ENCODE data around the gene NUP153. TPM values are rescaled to one million over a fixed set of nuclear protein-coding genes. Genes with fewer than 3 reads are reported as not detected.

The NUP153 gene
- polyA plus RNA-seq, 1 donor from 2014 or later: 20.6 TPM

DNA sequence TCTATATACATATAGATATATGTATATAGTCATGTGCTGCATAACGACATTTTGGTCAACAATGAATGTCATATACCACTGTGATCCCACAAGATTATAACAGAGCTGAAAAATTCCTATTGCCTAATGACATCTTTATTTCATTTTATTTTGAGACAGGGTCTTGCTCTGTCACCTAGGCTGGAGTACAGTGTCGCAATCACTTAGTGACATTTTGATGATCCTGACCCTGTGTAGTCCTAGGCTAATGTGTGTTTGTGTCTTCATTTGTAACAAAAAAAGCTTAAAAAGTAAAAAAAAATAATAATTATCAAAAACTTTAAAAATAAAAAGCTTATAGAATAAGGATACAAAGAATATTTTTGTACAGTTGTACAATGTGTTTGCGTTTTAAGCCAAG, 110.6 kb downstream of the NUP153 start:
- Histone ChIP-seq H3K9me2 (ENCODE audit: insufficient read depth, low read length) (no peaks in the 10 kb centered on the region), H3K4me3 (ENCODE audit: low read length) (no peak overlapping the region), H3K36me3 (ENCODE audit: insufficient read depth, low read length) (no peaks in the 10 kb centered on the region), H3K79me2 (replicated peaks; ENCODE audit: insufficient read depth, low read length) (peaks cover 2% of the 10 kb centered on the region), H3F3A (ENCODE audit: insufficient read depth, low read length, poor library complexity, severe bottlenecking) (no peaks in the 10 kb centered on the region), H3K9ac (ENCODE audit: low read length) (no peak overlapping the region), H3K4me2 (ENCODE audit: low read length) (no peak overlapping the region), H3K27ac (ENCODE audit: low read length) (no peak overlapping the region), H4K20me1 (ENCODE audit: insufficient read depth) (no peaks in the 10 kb centered on the region), H3K9me3 (ENCODE audit: low read length) (no peaks in the 10 kb centered on the region), H3K27me3 (ENCODE audit: insufficient read depth, low read depth, low read length) (no peaks in the 10 kb centered on the region), H2AFZ (ENCODE audit: low read depth, low read length) (no peak overlapping the region)
- TF ChIP-seq EZH2 (IDR thresholded peaks at IDR 0.05; ENCODE audit: borderline replicate concordance, insufficient read depth, low read length, poor library complexity, severe bottlenecking) (no peak), MXI1 (conservative IDR thresholded peaks at IDR 0.05; ENCODE audit: poor library complexity, severe bottlenecking) (no peak), TAF1 (IDR thresholded peaks at IDR 0.05; ENCODE audit: low read depth) (no peak), POLR2AphosphoS5 (IDR thresholded peaks at IDR 0.05) (no peak), RAD21 (conservative IDR thresholded peaks at IDR 0.05) (no peak), SMC3 (conservative IDR thresholded peaks at IDR 0.05; ENCODE audit: poor library complexity) (no peak), EP300 (conservative IDR thresholded peaks at IDR 0.05; ENCODE audit: poor library complexity, severe bottlenecking) (no peak)
- TF ChIP-seq, protein P1, sequence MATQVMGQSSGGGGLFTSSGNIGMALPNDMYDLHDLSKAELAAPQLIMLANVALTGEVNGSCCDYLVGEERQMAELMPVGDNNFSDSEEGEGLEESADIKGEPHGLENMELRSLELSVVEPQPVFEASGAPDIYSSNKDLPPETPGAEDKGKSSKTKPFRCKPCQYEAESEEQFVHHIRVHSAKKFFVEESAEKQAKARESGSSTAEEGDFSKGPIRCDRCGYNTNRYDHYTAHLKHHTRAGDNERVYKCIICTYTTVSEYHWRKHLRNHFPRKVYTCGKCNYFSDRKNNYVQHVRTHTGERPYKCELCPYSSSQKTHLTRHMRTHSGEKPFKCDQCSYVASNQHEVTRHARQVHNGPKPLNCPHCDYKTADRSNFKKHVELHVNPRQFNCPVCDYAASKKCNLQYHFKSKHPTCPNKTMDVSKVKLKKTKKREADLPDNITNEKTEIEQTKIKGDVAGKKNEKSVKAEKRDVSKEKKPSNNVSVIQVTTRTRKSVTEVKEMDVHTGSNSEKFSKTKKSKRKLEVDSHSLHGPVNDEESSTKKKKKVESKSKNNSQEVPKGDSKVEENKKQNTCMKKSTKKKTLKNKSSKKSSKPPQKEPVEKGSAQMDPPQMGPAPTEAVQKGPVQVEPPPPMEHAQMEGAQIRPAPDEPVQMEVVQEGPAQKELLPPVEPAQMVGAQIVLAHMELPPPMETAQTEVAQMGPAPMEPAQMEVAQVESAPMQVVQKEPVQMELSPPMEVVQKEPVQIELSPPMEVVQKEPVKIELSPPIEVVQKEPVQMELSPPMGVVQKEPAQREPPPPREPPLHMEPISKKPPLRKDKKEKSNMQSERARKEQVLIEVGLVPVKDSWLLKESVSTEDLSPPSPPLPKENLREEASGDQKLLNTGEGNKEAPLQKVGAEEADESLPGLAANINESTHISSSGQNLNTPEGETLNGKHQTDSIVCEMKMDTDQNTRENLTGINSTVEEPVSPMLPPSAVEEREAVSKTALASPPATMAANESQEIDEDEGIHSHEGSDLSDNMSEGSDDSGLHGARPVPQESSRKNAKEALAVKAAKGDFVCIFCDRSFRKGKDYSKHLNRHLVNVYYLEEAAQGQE (IDR thresholded peaks at IDR 0.05; ENCODE audit: borderline replicate concordance): no peak
- TF ChIP-seq, protein P2, sequence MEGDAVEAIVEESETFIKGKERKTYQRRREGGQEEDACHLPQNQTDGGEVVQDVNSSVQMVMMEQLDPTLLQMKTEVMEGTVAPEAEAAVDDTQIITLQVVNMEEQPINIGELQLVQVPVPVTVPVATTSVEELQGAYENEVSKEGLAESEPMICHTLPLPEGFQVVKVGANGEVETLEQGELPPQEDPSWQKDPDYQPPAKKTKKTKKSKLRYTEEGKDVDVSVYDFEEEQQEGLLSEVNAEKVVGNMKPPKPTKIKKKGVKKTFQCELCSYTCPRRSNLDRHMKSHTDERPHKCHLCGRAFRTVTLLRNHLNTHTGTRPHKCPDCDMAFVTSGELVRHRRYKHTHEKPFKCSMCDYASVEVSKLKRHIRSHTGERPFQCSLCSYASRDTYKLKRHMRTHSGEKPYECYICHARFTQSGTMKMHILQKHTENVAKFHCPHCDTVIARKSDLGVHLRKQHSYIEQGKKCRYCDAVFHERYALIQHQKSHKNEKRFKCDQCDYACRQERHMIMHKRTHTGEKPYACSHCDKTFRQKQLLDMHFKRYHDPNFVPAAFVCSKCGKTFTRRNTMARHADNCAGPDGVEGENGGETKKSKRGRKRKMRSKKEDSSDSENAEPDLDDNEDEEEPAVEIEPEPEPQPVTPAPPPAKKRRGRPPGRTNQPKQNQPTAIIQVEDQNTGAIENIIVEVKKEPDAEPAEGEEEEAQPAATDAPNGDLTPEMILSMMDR (IDR thresholded peaks at IDR 0.05; ENCODE audit: poor library complexity, severe bottlenecking): no peak

DNA sequence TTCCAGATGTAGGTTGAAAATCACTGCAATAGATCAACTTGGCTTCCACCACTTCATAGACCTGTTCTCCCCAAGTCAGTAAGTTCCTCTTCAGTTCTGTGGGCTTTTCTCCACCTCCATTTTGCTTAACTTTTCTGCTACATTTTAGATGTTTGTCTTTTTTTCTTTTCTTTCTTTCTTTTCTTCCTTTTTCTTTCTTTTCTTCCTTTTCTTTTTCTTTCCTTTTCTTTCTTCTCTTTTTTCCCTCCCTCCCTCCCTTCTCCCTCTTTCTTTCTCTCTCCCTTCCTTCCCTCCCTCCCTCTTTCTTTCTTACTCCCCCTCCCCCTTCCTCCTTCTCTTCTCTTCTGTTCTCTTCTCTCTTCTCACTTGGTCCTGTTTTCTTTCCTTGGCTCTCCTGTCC, 113.5 kb downstream of the NUP153 start:
- Histone ChIP-seq H3K27ac (ENCODE audit: low read length) (no peak overlapping the region), H3K9ac (ENCODE audit: low read length) (no peak overlapping the region), H3K4me2 (ENCODE audit: low read length) (no peak overlapping the region), H2AFZ (ENCODE audit: low read depth, low read length) (no peak overlapping the region), H3F3A (ENCODE audit: insufficient read depth, low read length, poor library complexity, severe bottlenecking) (no peaks in the 10 kb centered on the region), H3K9me2 (ENCODE audit: insufficient read depth, low read length) (no peaks in the 10 kb centered on the region), H3K36me3 (ENCODE audit: insufficient read depth, low read length) (no peaks in the 10 kb centered on the region), H3K9me3 (ENCODE audit: low read length) (no peaks in the 10 kb centered on the region), H4K20me1 (ENCODE audit: insufficient read depth) (no peaks in the 10 kb centered on the region), H3K4me3 (ENCODE audit: low read length) (no peak overlapping the region), H3K27me3 (ENCODE audit: insufficient read depth, low read depth, low read length) (no peaks in the 10 kb centered on the region), H3K79me2 (replicated peaks; ENCODE audit: insufficient read depth, low read length) (no peaks in the 10 kb centered on the region)
- TF ChIP-seq, protein P1 (IDR thresholded peaks at IDR 0.05; ENCODE audit: borderline replicate concordance): no peak
- TF ChIP-seq EZH2 (IDR thresholded peaks at IDR 0.05; ENCODE audit: borderline replicate concordance, insufficient read depth, low read length, poor library complexity, severe bottlenecking) (no peak), RAD21 (conservative IDR thresholded peaks at IDR 0.05) (no peak)
- TF ChIP-seq, protein P2 (IDR thresholded peaks at IDR 0.05; ENCODE audit: poor library complexity, severe bottlenecking): no peak

Measured in neural cell (in vitro differentiated cells).